Bronchial epithelial cell (primary cell): ENCODE results near the gene CNRIP1. TPM values are rescaled to one million over a fixed set of nuclear protein-coding genes. Genes with fewer than 3 reads are reported as not detected.
A peak's percentile ranks its signal among the peaks of the same experiment; 100 is the strongest.

Experiments
- DNase-seq: peaks from one replicate; pipeline ENCODE4 v3.0.0-alpha.2; 2010; ENCODE audit warnings: low read depth
- FAIRE-seq: peaks from 2 replicates; lab custom pipeline; 2011; peaks lifted over from hg19 to GRCh38; lab: Jason Lieb, UNC
- H3K27me3 ChIP-seq: 2 replicates; pipeline ENCODE4 v1.5.1; 2011; ENCODE audit warnings: low read length; ENCODE audit not compliant: control insufficient read depth, insufficient read depth
- H3K36me3 ChIP-seq: 2 replicates; pipeline ENCODE4 v1.5.1; 2011; ENCODE audit warnings: low read length; ENCODE audit not compliant: control insufficient read depth, insufficient read depth
- H3K4me3 ChIP-seq: 2 replicates; pipeline ENCODE4 v1.5.1; 2011; ENCODE audit warnings: mild to moderate bottlenecking, low read depth, low read length, control low read depth
- total RNA-seq: library from RNA; depleted of rRNA; stranded (reverse); fragments of >200 nt; gene quantifications from 2 replicates; pipeline ENCODE4 v1.2.1, GENCODE V29; 2014
- TF ChIP-seq, protein P1 (sequence below): IDR thresholded peaks from 2 replicates; pipeline ENCODE4 v1.5.1; 2011; ENCODE audit warnings: mild to moderate bottlenecking, moderate library complexity, low read length, control low read depth, inconsistent platforms; ENCODE audit not compliant: insufficient read depth, severe bottlenecking

Gene CNRIP1
- total RNA-seq, 1 donor from 2014 or later, result 0.26 TPM

DNA sequence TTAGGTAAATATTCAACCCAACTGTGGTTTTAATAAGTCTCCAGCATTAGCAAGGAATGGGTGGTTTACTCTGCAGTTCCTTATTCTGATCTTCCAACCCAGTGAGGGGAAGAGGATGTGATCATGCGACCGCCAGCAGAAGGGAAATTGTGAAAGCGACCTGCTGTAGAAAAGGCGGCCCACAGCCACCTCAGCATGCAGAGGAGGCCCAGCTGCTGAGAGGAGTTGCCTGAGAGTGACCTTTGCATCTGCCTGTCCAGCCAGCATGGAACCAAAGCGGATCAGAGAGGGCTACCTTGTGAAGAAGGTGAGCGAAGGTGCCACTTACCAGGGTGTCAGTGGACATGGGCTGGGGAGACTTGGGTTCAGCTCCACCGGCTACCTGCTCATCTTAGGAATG lies 45.3 kb upstream of the CNRIP1 start, which contains the start of gene PLEK:
Gene PLEK (plus strand): TSS at position 196 of the 400 bp plus-strand sequence. CDS start 70 bp downstream, at position 266.
- TF ChIP-seq, protein P1, sequence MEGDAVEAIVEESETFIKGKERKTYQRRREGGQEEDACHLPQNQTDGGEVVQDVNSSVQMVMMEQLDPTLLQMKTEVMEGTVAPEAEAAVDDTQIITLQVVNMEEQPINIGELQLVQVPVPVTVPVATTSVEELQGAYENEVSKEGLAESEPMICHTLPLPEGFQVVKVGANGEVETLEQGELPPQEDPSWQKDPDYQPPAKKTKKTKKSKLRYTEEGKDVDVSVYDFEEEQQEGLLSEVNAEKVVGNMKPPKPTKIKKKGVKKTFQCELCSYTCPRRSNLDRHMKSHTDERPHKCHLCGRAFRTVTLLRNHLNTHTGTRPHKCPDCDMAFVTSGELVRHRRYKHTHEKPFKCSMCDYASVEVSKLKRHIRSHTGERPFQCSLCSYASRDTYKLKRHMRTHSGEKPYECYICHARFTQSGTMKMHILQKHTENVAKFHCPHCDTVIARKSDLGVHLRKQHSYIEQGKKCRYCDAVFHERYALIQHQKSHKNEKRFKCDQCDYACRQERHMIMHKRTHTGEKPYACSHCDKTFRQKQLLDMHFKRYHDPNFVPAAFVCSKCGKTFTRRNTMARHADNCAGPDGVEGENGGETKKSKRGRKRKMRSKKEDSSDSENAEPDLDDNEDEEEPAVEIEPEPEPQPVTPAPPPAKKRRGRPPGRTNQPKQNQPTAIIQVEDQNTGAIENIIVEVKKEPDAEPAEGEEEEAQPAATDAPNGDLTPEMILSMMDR, result no peak
- H3K4me3 ChIP-seq, result no peak within 1 kb of the TSS

DNA sequence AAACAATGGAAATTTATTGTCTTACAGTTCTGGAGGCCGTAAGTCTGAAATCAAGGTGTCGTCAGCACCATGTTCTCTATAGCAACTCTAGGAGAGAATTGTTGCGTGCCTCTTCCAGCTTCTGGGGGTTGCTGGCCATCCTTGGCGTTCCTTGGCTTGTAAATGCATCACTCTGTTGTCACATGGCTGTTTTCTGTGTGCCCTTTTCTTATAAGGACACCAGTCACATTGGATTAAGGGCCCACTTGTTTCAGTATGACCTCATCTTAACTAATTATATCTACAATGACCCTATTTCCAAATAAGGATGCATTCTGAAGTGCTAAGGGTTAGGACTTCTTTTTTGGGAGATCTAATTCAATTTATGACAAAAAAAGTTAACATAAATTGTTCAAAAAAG lies 44.0 kb upstream of the CNRIP1 start:
- DNase-seq (no peak), FAIRE-seq (no peak)
- Histone ChIP-seq H3K4me3 (no peak overlapping the region), H3K36me3 (no peaks in the 10 kb centered on the region), H3K27me3 (no peaks in the 10 kb centered on the region)
- TF ChIP-seq, protein P1, result no peak

More for the DNA sequence above, 45.3 kb upstream of the CNRIP1 start, which contains the start of gene PLEK:
- no peaks in the 10 kb centered on the region for H3K36me3 ChIP-seq
- DNase-seq (no peak), FAIRE-seq (no peak)
- H3K27me3 ChIP-seq, result no peaks in the 10 kb centered on the region

DNA sequence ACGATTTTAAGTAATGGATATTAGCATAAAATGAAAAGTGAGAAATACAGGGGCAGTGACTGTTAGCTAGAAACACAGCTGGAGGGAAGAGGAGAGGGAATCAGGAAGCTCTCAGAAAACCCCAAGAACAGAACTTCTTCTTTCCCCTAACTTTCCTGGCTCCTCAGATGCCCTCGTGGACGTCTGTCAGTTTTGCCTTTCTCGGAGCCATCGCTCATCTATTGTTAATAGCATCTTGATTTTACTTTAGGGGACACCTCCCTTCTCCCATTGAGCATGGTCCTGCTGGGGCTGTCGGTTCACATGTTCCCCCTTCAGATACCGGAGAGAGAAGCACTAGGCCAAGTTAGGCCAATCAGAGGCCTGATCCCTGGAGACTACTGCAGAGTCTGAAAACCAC lies 43.0 kb upstream of the CNRIP1 start:
- H3K27me3 ChIP-seq, result no peaks in the 10 kb centered on the region
- DNase-seq, result no peak
- no peaks in the 10 kb centered on the region for H3K36me3 ChIP-seq
- no peak for FAIRE-seq
- TF ChIP-seq, protein P1, result no peak
- H3K4me3 ChIP-seq, result no peak overlapping the region

DNA sequence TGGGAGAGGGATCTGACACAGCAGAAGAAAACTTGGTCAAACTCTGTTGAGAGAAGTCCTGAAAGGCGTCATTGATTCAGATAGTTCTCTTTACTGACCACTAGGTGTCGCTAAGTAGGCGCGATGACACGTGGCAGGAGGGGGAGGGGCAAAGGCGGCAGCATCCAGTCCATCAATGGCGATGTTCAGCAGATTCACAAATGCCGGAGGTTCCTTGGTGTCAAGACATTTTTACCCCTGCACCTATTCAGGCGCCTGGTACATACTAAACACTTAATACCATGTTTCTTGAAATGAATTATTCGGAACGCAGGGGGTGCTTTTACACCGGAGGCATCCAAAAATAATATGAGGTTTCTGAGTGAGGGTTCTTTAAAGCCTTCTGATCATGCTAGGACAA lies 42.3 kb upstream of the CNRIP1 start:
- FAIRE-seq (no peak), DNase-seq (peak; percentile 58)
- TF ChIP-seq, protein P1, result peak; percentile 81
- no peaks in the 10 kb centered on the region for H3K27me3 ChIP-seq
- no peaks in the 10 kb centered on the region for H3K36me3 ChIP-seq
- H3K4me3 ChIP-seq, result no peak overlapping the region

DNA sequence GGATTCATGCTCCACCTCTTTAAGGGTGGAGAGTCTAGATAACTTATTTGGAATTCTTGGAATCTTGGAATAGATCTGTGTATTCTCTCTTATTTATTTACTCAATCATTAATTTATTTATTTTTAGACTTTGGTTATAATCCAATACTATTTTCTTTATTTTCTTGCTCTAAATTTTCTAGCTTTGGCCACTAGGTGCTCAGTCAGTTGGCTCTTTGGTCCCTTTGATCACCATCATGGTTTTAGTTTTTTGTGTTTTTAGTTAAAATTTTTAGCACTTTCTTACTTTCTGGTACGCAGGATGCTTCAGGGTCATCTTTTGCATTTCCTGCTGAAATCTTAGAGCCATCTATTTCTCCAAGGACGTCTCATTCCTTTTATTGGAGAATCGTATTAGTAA lies 40.1 kb upstream of the CNRIP1 start:
- TF ChIP-seq, protein P1, result no peak
- FAIRE-seq (no peak), DNase-seq (no peak)
- Histone ChIP-seq H3K4me3 (no peak overlapping the region), H3K36me3 (no peaks in the 10 kb centered on the region), H3K27me3 (no peaks in the 10 kb centered on the region)
